Spleen (tissue), 11 donors: ENCODE results near the gene PPP2R2B. TPM values are rescaled to one million over a fixed set of nuclear protein-coding genes. Genes with fewer than 3 reads are reported as not detected.

Experiments
- DNase-seq: peaks from one replicate; pipeline ENCODE4 v3.0.0-alpha.2; 2020
- H3K27ac ChIP-seq, 8 donors: fragments of 200-600 bp; sonication (generic) in 7 of 8; 1 replicate in 4 of 8; 2 replicates in 4 of 8; pipeline versions ENCODE4 v1.5.0 to v1.8.0; 2016 to 2021; ENCODE audit warnings: inconsistent platforms in 4 of 8, mild to moderate bottlenecking in 4 of 8, moderate library complexity in 1 of 8
- H3K27me3 ChIP-seq, 7 donors: fragments of 200-600 bp; sonication (generic) in 6 of 7; replicated peaks in 1 of 7; 1 replicate in 4 of 7; 2 replicates in 3 of 7; pipeline versions ENCODE4 v1.5.0 to v1.8.0; 2016 to 2021; ENCODE audit warnings: inconsistent platforms in 3 of 7, mild to moderate bottlenecking in 1 of 7
- H3K36me3 ChIP-seq, 6 donors: fragments of 200-600 bp; sonication (generic) in 5 of 6; 1 replicate in 4 of 6; 2 replicates in 2 of 6; pipeline versions ENCODE4 v1.5.0 to v1.8.0; 2016 to 2021; ENCODE audit warnings: inconsistent platforms in 2 of 6
- H3K4me1 ChIP-seq, 6 donors: fragments of 200-600 bp; sonication (generic) in 5 of 6; 1 replicate in 3 of 6; 2 replicates in 3 of 6; pipeline versions ENCODE4 v1.5.0 to v1.8.0; 2016 to 2021; ENCODE audit warnings: inconsistent platforms in 3 of 6
- H3K4me3 ChIP-seq, 8 donors: fragments of 200-600 bp; sonication (generic) in 7 of 8; 1 replicate in 4 of 8; 2 replicates in 4 of 8; pipeline versions ENCODE4 v1.5.0 to v1.8.0; 2016 to 2021; ENCODE audit warnings: inconsistent platforms in 4 of 8, mild to moderate bottlenecking in 4 of 8, moderate library complexity in 2 of 8
- H3K9me3 ChIP-seq, 8 donors: fragments of 200-600 bp; sonication (generic) in 7 of 8; 1 replicate in 4 of 8; 2 replicates in 4 of 8; pipeline versions ENCODE4 v1.5.0 to v1.8.0; 2016 to 2021; ENCODE audit warnings: inconsistent platforms in 4 of 8
- CTCF ChIP-seq, 11 experiments: fragments of 200-600 bp in 7 of 11; fragments of 450-650 bp in 4 of 11; sonication (generic) in 4 of 11; IDR thresholded peaks in 8 of 11; conservative IDR thresholded peaks in 3 of 11; 1 replicate in 7 of 11; 2 replicates in 4 of 11; pipeline versions ENCODE4 v1.4.0 to v1.8.0; 2016 to 2021; ENCODE audit warnings: antibody characterized with exemption in 11 of 11, inconsistent platforms in 4 of 11, mild to moderate bottlenecking in 1 of 11
- POLR2A ChIP-seq, 3 donors: fragments of 450-650 bp; IDR thresholded peaks; one replicate each; pipeline ENCODE4 v1.5.1; 2017; ENCODE audit warnings: antibody characterized with exemption in 3 of 3, mild to moderate bottlenecking in 1 of 3
- POLR2AphosphoS5 ChIP-seq, 3 donors: sonication (generic); formaldehyde crosslinking; IDR thresholded peaks; one replicate each; pipeline ENCODE4 v1.5.1; 2017; ENCODE audit warnings: antibody characterized with exemption in 3 of 3
- WGBS, 5 donors: extraction: QIAGEN DNeasy Blood & Tissue Kit in 3 of 5; methylation state at CpG; one replicate each; pipeline versions ENCODE4 v1.1.5 to v1.1.7; 2013 to 2018; 5-methylcytosine and 5-hydroxymethylcytosine counted together
- intact Hi-C: fragments of 100-400 bp; cut with DNase I; formaldehyde crosslinking; loops from one replicate; pipeline ENCODE4 v1.15.0; 2023; ENCODE audit warnings: low total_unique reads
- polyA plus RNA-seq, 3 donors: library from polyadenylated mRNA; stranded (reverse); fragments of 200-250 nt; gene quantifications; one replicate each; pipeline ENCODE4 v1.2.1, GENCODE V29; 2013
- total RNA-seq, 7 donors: library from RNA; depleted of rRNA in 3 of 7; stranded (reverse); fragments of >200 nt in 3 of 7; fragmentation: NEBNext Ultra II Directional in 4 of 7; extraction: Animal tissue kit (Norgen Biotek cat#: 25700) in 4 of 7; gene quantifications; one replicate each; pipeline versions ENCODE4 v1.1.0 to v1.2.1, GENCODE V29; 2016 to 2021
- donor health status: healthy with polysubstance abuse.
- donor health status: DM: no; HTN: no; CAD: no; lungs with moderate emphysema.
- donor health status: DM: no; HTN: no; CAD: no.
- donor health status: Bipolar disorder and iron deficiency.
- donor health status: healthy.
- donor health status: DM: no; HTN: no; CAD: no.
- donor health status: DM: yes; HTN: yes; CAD: no.

The PPP2R2B gene
- total and polyA plus RNA-seq, 10 donors = 0.17 to 9.3 (median 4.1) TPM

GRCh38 chr5:146778261-146778660, 100.3 kb downstream of the PPP2R2B start:
- TF ChIP-seq CTCF (IDR thresholded peaks at IDR 0.05 in 8 of 11, conservative IDR thresholded peaks at IDR 0.05 in 3 of 11) (no peak), POLR2AphosphoS5 (IDR thresholded peaks at IDR 0.05) (no peak), POLR2A (IDR thresholded peaks at IDR 0.05) (no peak)
- H3K9me3 ChIP-seq = peaks cover 0 to 9% (median 0%) of the 10 kb centered on the region in 8 donors
- no peak overlapping the region for H3K4me3 ChIP-seq
- H3K27me3 ChIP-seq = no peaks in the 10 kb centered on the region
- no peaks in the 10 kb centered on the region for H3K36me3 ChIP-seq
- intact Hi-C loops = no loop called here
- no peak for DNase-seq
- H3K27ac ChIP-seq = no peak overlapping the region
- H3K4me1 ChIP-seq = no peaks in the 10 kb centered on the region

GRCh38 chr5:146772881-146773466, 105.6 kb downstream of the PPP2R2B start:
- WGBS, 5 donors = 64 to 85% (median 82%) methylated on average over 3 of the region's 3 CpGs
- no peaks in the 10 kb centered on the region for H3K27me3 ChIP-seq
- intact Hi-C loops = no loop called here
- peaks cover 0 to 9% (median 0%) of the 10 kb centered on the region in 8 donors for H3K9me3 ChIP-seq
- H3K4me3 ChIP-seq = no peak overlapping the region
- no peaks in the 10 kb centered on the region for H3K36me3 ChIP-seq
- no peaks in the 10 kb centered on the region for H3K4me1 ChIP-seq
- TF ChIP-seq CTCF (IDR thresholded peaks at IDR 0.05 in 8 of 11, conservative IDR thresholded peaks at IDR 0.05 in 3 of 11) (no peak), POLR2AphosphoS5 (IDR thresholded peaks at IDR 0.05) (no peak), POLR2A (IDR thresholded peaks at IDR 0.05) (no peak)
- H3K27ac ChIP-seq = no peak overlapping the region
- no peak for DNase-seq

GRCh38 chr5:146770980-146771379, 107.6 kb downstream of the PPP2R2B start:
- TF ChIP-seq POLR2AphosphoS5 (IDR thresholded peaks at IDR 0.05) (no peak), POLR2A (IDR thresholded peaks at IDR 0.05) (no peak), CTCF (IDR thresholded peaks at IDR 0.05 in 8 of 11, conservative IDR thresholded peaks at IDR 0.05 in 3 of 11) (no peak)
- Histone ChIP-seq H3K36me3 (no peaks in the 10 kb centered on the region), H3K27me3 (no peaks in the 10 kb centered on the region), H3K4me1 (no peaks in the 10 kb centered on the region), H3K9me3 (peaks cover 0 to 9% (median 0%) of the 10 kb centered on the region in 8 donors), H3K27ac (no peak overlapping the region), H3K4me3 (no peak overlapping the region)
- intact Hi-C loops = no loop called here
- 78 to 90% (median 81%) methylated on average over 3 of the region's 3 CpGs for WGBS, 5 donors
- no peak for DNase-seq

GRCh38 chr5:146770546-146770945, 108.0 kb downstream of the PPP2R2B start:
- peaks cover 0 to 9% (median 0%) of the 10 kb centered on the region in 8 donors for H3K9me3 ChIP-seq
- intact Hi-C loops = no loop called here
- H3K27ac ChIP-seq = no peak overlapping the region
- no peaks in the 10 kb centered on the region for H3K36me3 ChIP-seq
- WGBS, 5 donors = 72 to 86% (median 75%) methylated on average over 2 of the region's 2 CpGs
- DNase-seq = no peak
- peaks cover 0 to 1% (median 0%) of the 10 kb centered on the region in 6 donors for H3K4me1 ChIP-seq
- no peak overlapping the region for H3K4me3 ChIP-seq
- TF ChIP-seq CTCF (IDR thresholded peaks at IDR 0.05 in 8 of 11, conservative IDR thresholded peaks at IDR 0.05 in 3 of 11) (no peak), POLR2A (IDR thresholded peaks at IDR 0.05) (no peak), POLR2AphosphoS5 (IDR thresholded peaks at IDR 0.05) (no peak)
- no peaks in the 10 kb centered on the region for H3K27me3 ChIP-seq
